Kidney (tissue), 14 donors: ENCODE results near the gene LZTS2. TPM values are rescaled to one million over a fixed set of nuclear protein-coding genes. Genes with fewer than 3 reads are reported as not detected.

Experiments used
- DNase-seq, 5 donors: peaks; one replicate each; pipeline ENCODE4 v3.0.0-alpha.2; 2013 to 2020
- FAIRE-seq: peaks from 2 replicates; lab custom pipeline; 2012; peaks lifted over from hg19 to GRCh38; lab: Jason Lieb, UNC
- H3K27ac ChIP-seq, 2 donors: one replicate each; pipeline ENCODE4 v1.7.0; 2013; ENCODE audit warnings: low read depth in 2 of 2, low read length in 2 of 2, inconsistent platforms in 1 of 2
- H3K27me3 ChIP-seq: one replicate; pipeline ENCODE4 v1.7.1; 2013; ENCODE audit warnings: low read length, inconsistent platforms; ENCODE audit not compliant: control insufficient read depth, insufficient read depth
- H3K36me3 ChIP-seq, 3 donors: one replicate each; pipeline versions ENCODE4 v1.7.0 to v1.7.1; 2013; ENCODE audit warnings: low read length in 3 of 3, control low read depth in 1 of 3, inconsistent platforms in 1 of 3; ENCODE audit not compliant: insufficient read depth in 3 of 3, control insufficient read depth in 2 of 3
- H3K4me1 ChIP-seq, 3 donors: one replicate each; pipeline versions ENCODE4 v1.7.0 to v1.7.1; 2013; ENCODE audit warnings: low read length in 3 of 3, inconsistent platforms in 1 of 3, low read depth in 1 of 3; ENCODE audit not compliant: control insufficient read depth in 2 of 3, insufficient read depth in 2 of 3
- H3K4me3 ChIP-seq, 3 donors: one replicate each; pipeline versions ENCODE4 v1.7.0 to v1.8.1; 2013; ENCODE audit warnings: low read length in 3 of 3, control low read depth in 1 of 3, inconsistent platforms in 1 of 3
- H3K9ac ChIP-seq, 3 donors: one replicate each; pipeline versions ENCODE4 v1.7.0 to v1.7.1; 2013; ENCODE audit warnings: low read length in 3 of 3, control low read depth in 1 of 3, inconsistent platforms in 1 of 3
- H3K9me3 ChIP-seq, 3 donors: one replicate each; pipeline versions ENCODE4 v1.7.0 to v1.7.1; 2013; ENCODE audit warnings: low read length in 3 of 3, control low read depth in 1 of 3, inconsistent platforms in 1 of 3; ENCODE audit not compliant: control insufficient read depth in 2 of 3, insufficient read depth in 1 of 3
- intact Hi-C: fragments of 100-400 bp; cut with DNase I; formaldehyde crosslinking; loops from one replicate; pipeline ENCODE4 v1.11.1; 2022
- polyA plus RNA-seq: library from polyadenylated mRNA; stranded (reverse); fragments of 350-450 nt; fragmentation: Illumina TruSeq; extraction: RNeasy Lipid Tissue Mini Kit (QIAGEN cat#74804); gene quantifications from one replicate; pipeline ENCODE4 v1.2.3, GENCODE V29; 2014; ENCODE audit warnings: low read depth, low replicate concordance; ENCODE audit not compliant: insufficient read depth
- total RNA-seq: library from RNA; stranded (reverse); fragmentation: NEBNext Ultra II Directional; extraction: Animal tissue kit (Norgen Biotek cat#: 25700); gene quantifications from one replicate; pipeline ENCODE4 v1.2.1, GENCODE V29; 2021
- TF ChIP-seq, protein P1 (sequence below): IDR thresholded peaks from 3 replicates; pipeline ENCODE4 v1.5.1; 2012; ENCODE audit warnings: mild to moderate bottlenecking, moderate library complexity, borderline replicate concordance; ENCODE audit not compliant: insufficient read depth; ENCODE audit errors: extremely low read depth
- donor health status: control.
- donor health status: control.
- donor health status: control.
- donor health status: control.
- donor health status: control.
- donor health status: DM: yes; HTN: yes; CAD: no.
- donor health status: Normal renal cell carcinoma (clear cell type).

The LZTS2 gene
- total and polyA plus RNA-seq, 2 donors from 2014 or later, result 47.3 to 54.7 TPM

DNA sequence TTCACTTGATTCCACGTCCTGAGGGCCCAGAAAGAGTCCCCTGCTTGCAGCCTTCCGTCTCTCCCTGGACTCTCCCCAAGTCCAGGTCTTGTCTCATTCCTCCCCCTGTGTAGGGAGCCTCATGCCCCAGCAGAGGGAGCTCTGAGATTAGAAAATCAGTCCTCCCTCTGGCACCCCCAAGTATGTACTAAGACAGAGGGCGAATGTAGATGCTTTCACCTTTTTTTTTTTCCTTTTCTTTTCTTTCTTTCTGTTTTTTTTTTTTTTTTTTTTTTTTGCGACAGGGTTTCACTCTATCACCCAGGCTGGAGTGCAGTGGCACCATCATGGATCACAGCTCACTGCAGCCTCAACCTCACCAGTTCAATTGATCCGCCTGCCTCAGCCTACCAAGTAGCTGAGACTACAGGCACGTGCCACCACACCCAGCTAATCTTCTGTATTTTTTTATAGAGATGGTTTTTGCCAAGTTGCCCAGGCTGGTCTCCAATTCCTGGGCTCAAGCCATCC, 41.7 kb downstream of the LZTS2 start:
- Histone ChIP-seq H3K27me3 (no peaks in the 10 kb centered on the region), H3K36me3 (peaks cover 0 to 16% (median 12%) of the 10 kb centered on the region in 3 donors), H3K9ac (no peak overlapping the region), H3K4me1 (peaks cover 9 to 13% (median 11%) of the 10 kb centered on the region in 3 donors), H3K4me3 (no peak overlapping the region), H3K27ac (no peak overlapping the region), H3K9me3 (no peaks in the 10 kb centered on the region)
- peak; percentile 56 for FAIRE-seq
- TF ChIP-seq, protein P1, sequence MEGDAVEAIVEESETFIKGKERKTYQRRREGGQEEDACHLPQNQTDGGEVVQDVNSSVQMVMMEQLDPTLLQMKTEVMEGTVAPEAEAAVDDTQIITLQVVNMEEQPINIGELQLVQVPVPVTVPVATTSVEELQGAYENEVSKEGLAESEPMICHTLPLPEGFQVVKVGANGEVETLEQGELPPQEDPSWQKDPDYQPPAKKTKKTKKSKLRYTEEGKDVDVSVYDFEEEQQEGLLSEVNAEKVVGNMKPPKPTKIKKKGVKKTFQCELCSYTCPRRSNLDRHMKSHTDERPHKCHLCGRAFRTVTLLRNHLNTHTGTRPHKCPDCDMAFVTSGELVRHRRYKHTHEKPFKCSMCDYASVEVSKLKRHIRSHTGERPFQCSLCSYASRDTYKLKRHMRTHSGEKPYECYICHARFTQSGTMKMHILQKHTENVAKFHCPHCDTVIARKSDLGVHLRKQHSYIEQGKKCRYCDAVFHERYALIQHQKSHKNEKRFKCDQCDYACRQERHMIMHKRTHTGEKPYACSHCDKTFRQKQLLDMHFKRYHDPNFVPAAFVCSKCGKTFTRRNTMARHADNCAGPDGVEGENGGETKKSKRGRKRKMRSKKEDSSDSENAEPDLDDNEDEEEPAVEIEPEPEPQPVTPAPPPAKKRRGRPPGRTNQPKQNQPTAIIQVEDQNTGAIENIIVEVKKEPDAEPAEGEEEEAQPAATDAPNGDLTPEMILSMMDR, result peak; percentile 94
- intact Hi-C loops, result no loop called here
- DNase-seq, result peak; percentile 87 to 95 (median 90)

DNA sequence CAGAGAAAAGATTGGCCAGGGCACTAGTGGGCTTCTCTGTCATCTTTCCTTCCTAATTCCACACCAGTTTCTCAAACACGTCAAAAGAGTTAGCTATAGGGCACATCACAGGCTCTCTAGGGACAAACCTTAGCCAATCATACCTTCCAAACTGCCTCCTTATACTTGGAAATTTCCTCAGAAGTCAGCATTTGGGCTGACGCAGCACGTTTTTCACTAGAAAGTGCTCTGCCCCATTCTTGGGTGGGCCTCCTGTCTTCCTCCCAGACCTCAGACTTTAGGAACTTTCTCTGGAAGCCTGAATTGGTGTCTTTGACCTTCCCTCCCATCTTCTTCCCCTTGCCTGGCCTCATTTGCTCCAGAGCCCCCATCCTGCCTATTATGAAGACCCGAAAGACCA, 42.5 kb downstream of the LZTS2 start:
- peaks cover 9 to 13% (median 11%) of the 10 kb centered on the region in 3 donors for H3K4me1 ChIP-seq
- H3K27ac ChIP-seq, result peak overlapping the region; percentile 90
- intact Hi-C loops, result no loop called here
- peaks cover 0 to 12% (median 8%) of the 10 kb centered on the region in 3 donors for H3K36me3 ChIP-seq
- FAIRE-seq, result no peak
- H3K27me3 ChIP-seq, result peaks cover 6% of the 10 kb centered on the region
- DNase-seq, result peak in 1 of 5 donors; percentile 7
- no peaks in the 10 kb centered on the region for H3K9me3 ChIP-seq
- TF ChIP-seq, protein P1, result no peak
- H3K9ac ChIP-seq, result peak overlapping the region in 2 of 3 donors; percentile 43 to 93
- peak overlapping the region; percentile 54 to 83 (median 65) for H3K4me3 ChIP-seq

DNA sequence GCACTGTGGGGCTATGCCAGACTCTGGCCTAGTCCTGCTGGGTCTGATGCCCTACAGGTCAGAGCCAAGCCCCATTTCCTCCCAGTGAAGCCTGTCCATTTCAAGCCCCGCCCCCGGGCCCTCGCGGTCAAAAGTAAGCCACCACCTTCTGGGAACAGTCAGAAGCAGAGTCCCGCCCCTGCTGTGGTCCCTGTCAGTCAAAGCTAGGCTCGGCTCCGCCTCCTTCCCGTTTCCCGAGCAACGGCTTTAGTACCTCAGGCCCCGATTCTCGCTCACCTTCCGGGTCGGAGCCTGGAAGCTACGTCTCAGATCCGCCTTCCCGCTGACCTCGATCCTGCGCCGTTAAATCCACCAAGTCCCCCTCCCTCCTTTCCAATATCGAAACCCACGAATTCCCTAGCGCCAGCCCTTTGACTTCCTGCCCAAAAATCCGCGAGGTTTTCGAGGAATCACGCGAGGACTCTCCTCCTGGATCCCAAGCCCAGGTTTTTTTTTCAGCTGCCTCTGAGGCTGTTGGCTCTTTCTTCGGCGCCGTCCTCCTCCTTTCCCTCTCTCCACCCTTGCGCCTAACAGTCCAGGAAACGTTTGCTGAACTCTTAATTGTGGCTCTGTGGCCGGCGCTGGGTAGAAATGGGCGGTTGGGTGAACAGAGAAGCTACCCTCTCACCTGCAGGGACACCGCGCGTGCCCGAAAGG, 43.2 kb downstream of the LZTS2 start:
- Histone ChIP-seq H3K9ac (peak overlapping the region; percentile 70 to 93 (median 72)), H3K4me1 (peaks cover 9 to 13% (median 11%) of the 10 kb centered on the region in 3 donors), H3K4me3 (peak overlapping the region; percentile 65 to 83 (median 70)), H3K36me3 (peaks cover 0 to 5% (median 3%) of the 10 kb centered on the region in 3 donors), H3K9me3 (no peaks in the 10 kb centered on the region), H3K27ac (peak overlapping the region; percentile 90), H3K27me3 (peaks cover 8% of the 10 kb centered on the region)
- TF ChIP-seq, protein P1, result no peak
- FAIRE-seq (peak; percentile 68), DNase-seq (peak; percentile 96 to 99 (median 98))
- intact Hi-C loops, result no loop called here
